PC-3 (cell line): ENCODE results near the gene TMEM270. TPM values are rescaled to one million over a fixed set of nuclear protein-coding genes. Genes with fewer than 3 reads are reported as not detected.

ENCODE experiments used
- total RNA-seq: library from RNA; depleted of rRNA; stranded (reverse); fragments of >200 nt; gene quantifications from 2 replicates; pipeline ENCODE4 v1.2.3, GENCODE V29; 2014; rRNA removed

The TMEM270 gene
- total RNA-seq, 1 experiment from 2014 or later: not detected

Other genes starting within 250 kb of the TMEM270 start
- 4.7 and 6.9 TPM in 2 replicates for gene MLXIPL, start 236.6 kb upstream of the TMEM270 start, total RNA-seq
- gene VPS37D, start 193.3 kb upstream of the TMEM270 start, total RNA-seq: 6.3 and 7.7 TPM in 2 replicates
- 2.9 and 4.8 TPM in 2 replicates for gene DNAJC30, start 177.7 kb upstream of the TMEM270 start, total RNA-seq
- gene BUD23, start 177.6 kb upstream of the TMEM270 start, total RNA-seq: 124 and 138 TPM in 2 replicates
- gene STX1A, start 141.5 kb upstream of the TMEM270 start, total RNA-seq: 145 and 163 TPM in 2 replicates
- 38.6 and 41.4 TPM in 2 replicates for gene ABHD11, start 122.4 kb upstream of the TMEM270 start, total RNA-seq
- gene CLDN3, start 90.9 kb upstream of the TMEM270 start, total RNA-seq: 51.6 and 70.7 TPM in 2 replicates
- 656 and 724 TPM in 2 replicates for gene CLDN4, start 30.2 kb upstream of the TMEM270 start, total RNA-seq
- gene METTL27, start 18.6 kb upstream of the TMEM270 start, total RNA-seq: 0.35 and 3.3 TPM in 2 replicates
- gene ELN, start 167.0 kb downstream of the TMEM270 start, total RNA-seq: 0.07 TPM in 1 of 2 replicates, not detected in the other
- 40.3 and 54.3 TPM in 2 replicates for gene LIMK1, start 222.6 kb downstream of the TMEM270 start, total RNA-seq